NT2/D1 (cell line): ENCODE results near the gene RBMS1.

Experiments used
- DNase-seq: peaks from one replicate; pipeline ENCODE4 v3.0.0-alpha.2; 2011; ENCODE audit warnings: low read depth, low spot score
- H3K27me3 ChIP-seq: 2 replicates; pipeline ENCODE4 v1.6.0; 2011; ENCODE audit warnings: mild to moderate bottlenecking; ENCODE audit not compliant: insufficient read length, insufficient read depth
- H3K36me3 ChIP-seq: 2 replicates; pipeline ENCODE4 v1.6.1; 2011; ENCODE audit warnings: mild to moderate bottlenecking, low read length, mixed read lengths; ENCODE audit not compliant: insufficient read depth, insufficient read length
- H3K4me1 ChIP-seq: 2 replicates; pipeline ENCODE4 v1.5.1; 2011; ENCODE audit not compliant: insufficient read depth, insufficient read length
- H3K4me3 ChIP-seq: 2 replicates; pipeline ENCODE4 v1.5.1; 2011; ENCODE audit warnings: low read depth; ENCODE audit not compliant: insufficient read length
- H3K9ac ChIP-seq: 2 replicates; pipeline ENCODE4 v1.6.0; 2011; ENCODE audit warnings: low read depth; ENCODE audit not compliant: insufficient read length
- H3K9me3 ChIP-seq: 2 replicates; pipeline ENCODE4 v1.5.1; 2011; ENCODE audit warnings: mild to moderate bottlenecking, low read length; ENCODE audit not compliant: insufficient read depth
- SUZ12 ChIP-seq: IDR thresholded peaks from 2 replicates; pipeline ENCODE4 v1.6.1; 2011; ENCODE audit not compliant: insufficient read length, insufficient read depth; ENCODE audit errors: extremely low read depth
- YY1 ChIP-seq: IDR thresholded peaks from 2 replicates; pipeline ENCODE4 v1.6.1; 2011; ENCODE audit not compliant: insufficient read length, insufficient read depth
- ZNF274 ChIP-seq: IDR thresholded peaks from 2 replicates; pipeline ENCODE4 v1.6.1; 2011; ENCODE audit warnings: mild to moderate bottlenecking, low read depth, low read length

RBMS1 gene

DNA sequence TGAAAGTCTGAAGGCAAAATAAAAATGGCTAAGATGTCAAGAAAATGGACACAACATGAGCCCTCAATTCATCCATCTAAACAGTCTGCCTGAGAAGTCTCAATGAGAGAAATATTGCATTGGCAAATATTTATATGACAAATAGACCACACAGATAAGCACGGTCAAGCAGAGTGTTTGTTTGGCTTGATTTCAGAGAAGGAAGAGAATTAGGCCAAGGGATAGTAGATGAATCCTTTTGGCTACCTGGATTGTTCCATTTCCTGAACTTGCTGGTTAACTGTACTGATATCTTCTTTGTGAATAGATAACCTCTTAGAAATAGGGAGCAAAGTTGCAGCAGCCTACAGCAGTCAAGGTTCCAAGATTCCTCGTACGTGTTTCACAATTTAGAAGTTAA, 129.6 kb downstream of the RBMS1 start:
- no peaks in the 10 kb centered on the region for H3K27me3 ChIP-seq
- H3K9me3 ChIP-seq: no peaks in the 10 kb centered on the region
- H3K36me3 ChIP-seq: peaks cover 41% of the 10 kb centered on the region
- no peak overlapping the region for H3K4me3 ChIP-seq
- no peak overlapping the region for H3K9ac ChIP-seq
- DNase-seq: no peak
- TF ChIP-seq SUZ12: no peak
- TF ChIP-seq YY1: no peak
- no peak for TF ChIP-seq ZNF274
- H3K4me1 ChIP-seq: no peaks in the 10 kb centered on the region

- Histone ChIP-seq H3K9ac (no peak overlapping the region), H3K4me1 (no peaks in the 10 kb centered on the region), H3K27me3 (no peaks in the 10 kb centered on the region), H3K4me3 (no peak overlapping the region), H3K9me3 (no peaks in the 10 kb centered on the region), H3K36me3 (peaks cover 41% of the 10 kb centered on the region)
- no peak for DNase-seq
- TF ChIP-seq YY1: no peak
- no peak for TF ChIP-seq ZNF274
- no peak for TF ChIP-seq SUZ12
Measured at GRCh38 chr2:160363055-160363454, 130.6 kb downstream of the RBMS1 start.

DNA sequence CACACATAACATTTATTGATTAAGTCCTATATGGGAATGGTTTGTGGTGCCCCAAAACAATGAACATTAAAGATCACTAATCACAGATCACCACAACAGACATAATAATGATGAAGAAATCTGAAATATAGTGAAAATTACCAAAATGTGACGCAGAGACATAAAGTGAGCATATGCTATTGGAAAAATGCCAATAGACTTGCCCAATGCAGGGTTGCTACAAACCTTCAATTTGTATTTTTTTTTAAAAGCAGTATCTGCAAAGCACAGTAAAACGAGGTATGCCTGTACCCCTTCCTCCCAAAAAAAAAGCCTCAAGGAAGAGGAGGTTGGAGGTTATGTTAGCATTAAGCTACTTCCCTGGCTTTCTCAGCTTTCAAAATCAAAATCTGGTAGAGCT, 131.1 kb downstream of the RBMS1 start:
- Histone ChIP-seq H3K27me3 (no peaks in the 10 kb centered on the region), H3K9ac (no peak overlapping the region), H3K9me3 (no peaks in the 10 kb centered on the region), H3K4me3 (no peak overlapping the region), H3K36me3 (peaks cover 41% of the 10 kb centered on the region), H3K4me1 (no peaks in the 10 kb centered on the region)
- no peak for DNase-seq
- TF ChIP-seq YY1: no peak
- no peak for TF ChIP-seq SUZ12
- TF ChIP-seq ZNF274: no peak

DNA sequence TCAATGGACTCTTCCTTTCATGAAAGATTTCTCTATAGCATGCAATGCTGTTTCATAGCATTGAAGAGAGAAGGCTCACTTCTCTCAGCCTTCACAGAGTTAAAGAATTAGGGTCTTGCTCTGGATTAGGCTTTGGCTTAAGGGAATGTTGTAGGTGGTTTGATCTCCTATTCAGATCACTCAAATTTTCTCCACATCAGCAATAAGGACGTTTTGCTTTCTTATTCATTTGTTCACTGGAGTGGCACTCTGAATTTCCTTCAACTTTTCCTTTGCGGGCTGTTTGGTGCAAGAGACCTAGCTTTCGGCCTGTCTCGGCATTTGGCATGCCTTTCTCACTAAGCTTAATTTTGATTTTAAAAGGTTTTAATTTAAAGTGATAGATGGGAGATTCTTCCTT, 131.6 kb downstream of the RBMS1 start:
- H3K9ac ChIP-seq: no peak overlapping the region
- no peaks in the 10 kb centered on the region for H3K27me3 ChIP-seq
- no peaks in the 10 kb centered on the region for H3K9me3 ChIP-seq
- TF ChIP-seq SUZ12 (no peak), YY1 (no peak), ZNF274 (no peak)
- no peaks in the 10 kb centered on the region for H3K4me1 ChIP-seq
- H3K4me3 ChIP-seq: no peak overlapping the region
- peaks cover 40% of the 10 kb centered on the region for H3K36me3 ChIP-seq
- DNase-seq: no peak

DNA sequence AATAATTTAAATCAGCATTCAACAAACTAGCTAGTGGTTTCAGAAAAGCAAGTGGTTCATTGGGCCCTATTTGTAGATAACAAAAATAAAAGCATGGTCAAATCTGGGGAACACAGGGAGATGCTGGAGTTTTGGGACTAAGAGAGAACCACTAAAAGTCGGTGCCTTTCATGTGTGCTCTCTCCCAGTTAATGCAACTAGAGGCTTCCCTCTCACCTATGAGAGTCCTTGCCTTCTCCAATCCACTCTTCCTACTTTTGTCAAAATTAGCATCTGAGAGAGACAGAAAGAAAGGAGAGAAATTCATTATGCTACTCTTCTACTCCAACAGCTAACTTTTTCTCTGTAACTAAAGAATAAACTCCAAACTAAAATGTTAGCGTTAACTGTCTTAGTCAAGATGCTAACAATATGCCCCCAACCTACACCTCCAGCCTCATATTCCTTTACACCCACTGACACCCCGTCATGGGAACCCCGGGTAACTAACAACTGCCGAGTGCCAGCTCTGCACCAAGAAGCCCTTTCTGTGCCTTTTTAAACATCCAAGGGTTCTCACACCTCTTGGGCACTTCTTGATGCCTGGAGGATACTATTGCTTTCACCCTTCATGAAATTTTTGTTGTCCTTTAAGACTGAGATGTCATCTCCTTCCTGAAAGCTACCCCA, 133.4 kb downstream of the RBMS1 start:
- peaks cover 33% of the 10 kb centered on the region for H3K36me3 ChIP-seq
- TF ChIP-seq SUZ12 (no peak), ZNF274 (no peak), YY1 (no peak)

GRCh38 chr2:160358046-160358445, 135.6 kb downstream of the RBMS1 start:
- no peaks in the 10 kb centered on the region for H3K27me3 ChIP-seq
- no peak for TF ChIP-seq YY1
- TF ChIP-seq ZNF274: no peak
- no peak for TF ChIP-seq SUZ12
- H3K9ac ChIP-seq: no peak overlapping the region
- peaks cover 18% of the 10 kb centered on the region for H3K36me3 ChIP-seq
- DNase-seq: no peak
- no peaks in the 10 kb centered on the region for H3K9me3 ChIP-seq
- H3K4me1 ChIP-seq: no peaks in the 10 kb centered on the region
- no peak overlapping the region for H3K4me3 ChIP-seq

More for the DNA sequence above, 133.4 kb downstream of the RBMS1 start:
- Histone ChIP-seq H3K27me3 (no peaks in the 10 kb centered on the region), H3K9ac (no peak overlapping the region), H3K9me3 (no peaks in the 10 kb centered on the region), H3K4me3 (no peak overlapping the region), H3K4me1 (no peaks in the 10 kb centered on the region)
- DNase-seq: no peak

DNA sequence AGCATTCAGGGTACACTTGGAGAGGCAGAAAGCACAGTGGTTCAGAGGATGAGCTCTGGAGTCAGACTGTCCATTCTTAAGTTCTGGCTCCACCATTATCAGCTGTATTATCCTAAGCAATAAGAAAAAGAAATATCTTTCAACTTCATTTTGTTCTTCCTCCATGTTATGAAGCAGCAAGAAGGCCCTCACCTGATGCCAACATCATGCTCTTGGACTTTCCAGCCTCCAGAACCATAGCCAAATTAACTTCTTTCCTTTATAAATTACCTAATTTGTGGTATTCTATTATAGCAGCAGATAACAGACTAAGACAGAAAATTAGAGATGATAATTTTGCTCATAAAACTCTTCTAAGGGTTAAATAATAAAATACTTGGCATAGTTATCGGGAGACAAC, 137.1 kb downstream of the RBMS1 start:
- no peak for DNase-seq
- Histone ChIP-seq H3K9ac (no peak overlapping the region), H3K4me3 (no peak overlapping the region), H3K27me3 (no peaks in the 10 kb centered on the region), H3K9me3 (no peaks in the 10 kb centered on the region), H3K4me1 (no peaks in the 10 kb centered on the region), H3K36me3 (peaks cover 21% of the 10 kb centered on the region)
- TF ChIP-seq ZNF274: no peak

DNA sequence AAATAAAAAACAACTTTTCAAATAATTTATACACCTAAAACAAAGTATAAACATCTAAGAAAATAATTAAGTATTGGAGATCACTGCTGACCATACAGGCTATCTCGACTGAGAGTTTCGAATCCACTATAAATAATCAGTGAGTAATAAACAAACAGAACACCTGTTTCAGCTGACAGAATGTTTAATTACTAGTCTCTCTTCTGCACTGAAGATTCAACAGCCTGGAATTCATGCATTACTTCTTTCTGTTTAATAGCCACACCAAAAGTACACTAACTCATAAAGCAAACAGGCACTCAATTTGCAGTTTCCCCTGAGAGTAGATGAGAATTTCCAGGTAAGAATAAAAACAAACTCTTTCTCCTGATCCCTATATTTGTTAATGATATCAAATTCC, 138.5 kb downstream of the RBMS1 start:
- no peak overlapping the region for H3K4me3 ChIP-seq
- peaks cover 19% of the 10 kb centered on the region for H3K36me3 ChIP-seq
- H3K27me3 ChIP-seq: no peaks in the 10 kb centered on the region
- no peak for DNase-seq
- H3K9me3 ChIP-seq: no peaks in the 10 kb centered on the region
- TF ChIP-seq ZNF274: no peak
- TF ChIP-seq SUZ12: no peak
- TF ChIP-seq YY1: no peak
- no peaks in the 10 kb centered on the region for H3K4me1 ChIP-seq
- H3K9ac ChIP-seq: no peak overlapping the region
